Activated naive CD4-positive, alpha-beta T cell treated with anti-CD3 and anti-CD28 coated beads for 36 hours (primary cell): ENCODE data around the gene TMEM259. TPM values are rescaled to one million over a fixed set of nuclear protein-coding genes. Genes with fewer than 3 reads are reported as not detected.

Source experiments
- CTCF ChIA-PET: fragments of 350-600 bp; sonication (Branson Sonifier 250); formaldehyde crosslinking; loops from one replicate; lab custom pipeline; 2021; ENCODE audit warnings: antibody characterized with exemption; lab: Charles Lee
- DNase-seq: peaks from one replicate; pipeline ENCODE4 v3.0.0-alpha.2; 2020
- H3K27ac Mint-ChIP-seq: one replicate; pipeline ENCODE4 v1.8.0; 2021; ENCODE audit warnings: mild to moderate bottlenecking, mixed read lengths
- H3K27me3 Mint-ChIP-seq: one replicate; pipeline ENCODE4 v1.8.0; 2021; ENCODE audit warnings: low read depth, mixed read lengths
- H3K36me3 Mint-ChIP-seq: one replicate; pipeline ENCODE4 v1.8.0; 2021; ENCODE audit warnings: low read depth, mixed read lengths
- H3K4me1 Mint-ChIP-seq: one replicate; pipeline ENCODE4 v1.8.0; 2021; ENCODE audit warnings: low read depth, mixed read lengths
- H3K4me3 Mint-ChIP-seq: one replicate; pipeline ENCODE4 v1.8.0; 2021; ENCODE audit warnings: mild to moderate bottlenecking, moderate library complexity, mixed read lengths
- H3K9me3 Mint-ChIP-seq: one replicate; pipeline ENCODE4 v1.8.0; 2021; ENCODE audit warnings: mixed read lengths
- intact Hi-C: fragments of 100-400 bp; cut with micrococcal nuclease; formaldehyde crosslinking; loops from one replicate; pipeline ENCODE4 v1.15.1; 2023
- total RNA-seq, 2 experiments: library from RNA; stranded (reverse); gene quantifications; one replicate each; pipeline ENCODE4 v1.2.3, GENCODE V29; 2021

The TMEM259 gene
- total RNA-seq, 2 experiments from 2014 or later, result 105 to 109 TPM

DNA sequence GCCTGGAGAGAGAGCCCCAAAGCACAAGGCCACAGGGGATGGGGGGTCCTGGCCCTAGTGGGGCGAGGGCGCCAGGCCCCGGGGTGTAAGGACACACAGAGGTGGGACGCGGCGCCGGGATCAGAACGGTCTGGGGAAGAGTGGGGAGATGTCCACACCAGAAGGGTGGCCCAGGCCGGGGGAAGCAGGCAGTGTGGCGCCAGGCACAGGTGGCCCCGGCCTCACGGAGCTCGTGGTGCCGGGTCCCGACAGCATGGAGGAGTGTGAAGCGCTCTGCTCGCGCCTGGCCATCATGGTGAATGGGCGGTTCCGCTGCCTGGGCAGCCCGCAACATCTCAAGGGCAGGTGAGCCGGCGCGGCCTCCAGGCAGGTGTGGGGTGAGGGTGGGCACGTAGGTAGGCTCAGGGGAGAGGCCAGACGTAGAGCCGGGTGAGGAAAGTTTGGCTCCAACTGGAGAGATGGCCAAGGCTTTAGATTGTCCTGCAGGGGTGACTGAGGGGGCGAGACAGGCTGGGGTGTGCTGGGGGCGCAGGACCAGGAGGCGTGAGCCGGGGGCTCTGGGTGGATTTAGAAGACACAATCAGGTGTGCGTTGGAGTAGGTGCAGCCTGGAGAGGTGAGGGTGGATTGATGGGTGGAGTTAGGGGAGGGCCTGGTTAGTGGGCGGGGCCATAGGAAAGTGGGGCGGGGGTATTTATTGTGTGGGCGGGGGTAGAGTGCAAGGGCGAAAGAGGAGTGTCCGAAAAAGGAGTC lies 43.2 kb upstream of the TMEM259 start:
- intact Hi-C loops, result no loop called here
- no peak overlapping the region for H3K4me3 Mint-ChIP-seq
- no peaks in the 10 kb centered on the region for H3K27me3 Mint-ChIP-seq
- H3K27ac Mint-ChIP-seq, result no peak overlapping the region
- peaks cover 7% of the 10 kb centered on the region for H3K36me3 Mint-ChIP-seq
- CTCF ChIA-PET, result interaction anchor here (0.6 to 2.2 kb wide), 11 partner anchors 12 to 128 kb away, joined by 3 to 24 read pairs (median 3); no protein-coding TSS in a partner anchor
- H3K4me1 Mint-ChIP-seq, result peaks cover 23% of the 10 kb centered on the region
- H3K9me3 Mint-ChIP-seq, result no peaks in the 10 kb centered on the region
- DNase-seq, result no peak

- Mint-ChIP-seq H3K27ac (no peak overlapping the region), H3K4me1 (peaks cover 17% of the 10 kb centered on the region), H3K27me3 (no peaks in the 10 kb centered on the region), H3K36me3 (peaks cover 1% of the 10 kb centered on the region), H3K9me3 (no peaks in the 10 kb centered on the region), H3K4me3 (no peak overlapping the region)
- CTCF ChIA-PET, result no interaction called here
- DNase-seq, result peak; percentile 68
- intact Hi-C loops, result no loop called here
These were observed 42.3 kb upstream of the TMEM259 start for GRCh38 chr19:1063030-1063908.

- Mint-ChIP-seq H3K36me3 (peaks cover 2% of the 10 kb centered on the region), H3K27ac (no peak overlapping the region)
- intact Hi-C loops, result no loop called here
These were observed 41.6 kb upstream of the TMEM259 start for GRCh38 chr19:1062387-1063029.

DNA sequence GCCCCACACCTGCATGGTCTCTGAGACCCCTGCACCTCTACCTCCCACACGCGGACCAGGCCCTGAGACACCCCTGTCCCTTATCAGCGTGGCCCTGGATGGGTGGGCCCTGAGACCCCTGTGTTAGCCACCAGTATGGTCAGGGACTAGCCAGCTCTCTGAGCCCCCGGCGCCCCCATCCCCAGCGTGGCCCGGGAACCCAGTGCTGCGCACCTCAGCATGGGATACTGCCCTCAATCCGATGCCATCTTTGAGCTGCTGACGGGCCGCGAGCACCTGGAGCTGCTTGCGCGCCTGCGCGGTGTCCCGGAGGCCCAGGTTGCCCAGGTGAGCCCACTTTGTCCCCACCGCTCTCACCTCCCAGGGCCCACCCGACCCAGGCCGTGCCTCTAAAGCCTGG lies 41.1 kb upstream of the TMEM259 start:
- H3K9me3 Mint-ChIP-seq, result peaks cover 3% of the 10 kb centered on the region
- no peak overlapping the region for H3K4me3 Mint-ChIP-seq
- intact Hi-C loops, result no loop called here
- no peaks in the 10 kb centered on the region for H3K27me3 Mint-ChIP-seq
- H3K4me1 Mint-ChIP-seq, result peaks cover 29% of the 10 kb centered on the region
- DNase-seq, result no peak
- peaks cover 6% of the 10 kb centered on the region for H3K36me3 Mint-ChIP-seq
- CTCF ChIA-PET, result interaction anchor here (0.6 kb wide), 1 partner anchor 183 kb away, joined by 3 read pairs; no protein-coding TSS in a partner anchor
- H3K27ac Mint-ChIP-seq, result no peak overlapping the region

More at GRCh38 chr19:1062387-1063029, 41.6 kb upstream of the TMEM259 start:
- CTCF ChIA-PET, result interaction anchor here (0.6 kb wide), 1 partner anchor 182 kb away, joined by 3 read pairs; no protein-coding TSS in a partner anchor
- Mint-ChIP-seq H3K27me3 (no peaks in the 10 kb centered on the region), H3K9me3 (peaks cover under 1% of the 10 kb centered on the region), H3K4me3 (no peak overlapping the region), H3K4me1 (peaks cover 23% of the 10 kb centered on the region)
- DNase-seq, result peak; percentile 60

- intact Hi-C loops, result no loop called here
- Mint-ChIP-seq H3K4me3 (no peak overlapping the region), H3K27me3 (no peaks in the 10 kb centered on the region), H3K27ac (no peak overlapping the region), H3K36me3 (peaks cover 14% of the 10 kb centered on the region), H3K9me3 (peaks cover 3% of the 10 kb centered on the region), H3K4me1 (peaks cover 30% of the 10 kb centered on the region)
- no peak for DNase-seq
- CTCF ChIA-PET, result interaction anchor here (0.6 kb wide), 1 partner anchor 76 kb away, joined by 3 read pairs; no protein-coding TSS in a partner anchor
These were observed 39.8 kb upstream of the TMEM259 start for GRCh38 chr19:1060689-1061088.

DNA sequence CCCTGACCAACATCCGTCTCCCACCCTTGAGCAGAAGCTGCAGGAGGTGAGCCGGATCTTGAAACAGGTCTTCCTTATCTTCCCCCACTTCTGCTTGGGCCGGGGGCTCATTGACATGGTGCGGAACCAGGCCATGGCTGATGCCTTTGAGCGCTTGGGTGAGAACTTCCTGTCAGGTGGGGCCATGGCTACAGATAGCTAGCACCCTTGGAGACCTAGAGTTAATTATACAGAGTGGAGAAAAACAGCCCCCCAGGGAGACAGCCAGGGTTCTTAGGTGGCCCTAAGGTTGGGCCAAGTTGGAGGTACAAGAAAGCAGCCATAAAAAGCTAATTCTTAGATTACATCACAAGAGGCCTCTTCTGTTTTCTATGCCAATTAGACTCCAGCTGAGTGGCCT lies 37.2 kb upstream of the TMEM259 start:
- intact Hi-C loops, result no loop called here
- H3K9me3 Mint-ChIP-seq, result peaks cover 3% of the 10 kb centered on the region
- peaks cover 17% of the 10 kb centered on the region for H3K4me1 Mint-ChIP-seq
- no peaks in the 10 kb centered on the region for H3K27me3 Mint-ChIP-seq
- H3K4me3 Mint-ChIP-seq, result no peak overlapping the region
- H3K27ac Mint-ChIP-seq, result peak overlapping the region; percentile 23
- peak; percentile 11 for DNase-seq
- CTCF ChIA-PET, result interaction anchor here (0.7 to 1.2 kb wide), 6 partner anchors 9 to 135 kb away, joined by 3 read pairs; no protein-coding TSS in a partner anchor
- peaks cover 14% of the 10 kb centered on the region for H3K36me3 Mint-ChIP-seq

GRCh38 chr19:1057176-1057855 lies 36.4 kb upstream of the TMEM259 start:
- Mint-ChIP-seq H3K36me3 (peaks cover 14% of the 10 kb centered on the region), H3K4me3 (no peak overlapping the region), H3K4me1 (peaks cover 15% of the 10 kb centered on the region), H3K27me3 (no peaks in the 10 kb centered on the region), H3K27ac (peak overlapping the region; percentile 57), H3K9me3 (peaks cover 3% of the 10 kb centered on the region)
- peak; percentile 60 for DNase-seq
- intact Hi-C loops, result no loop called here
- CTCF ChIA-PET, result interaction anchor here (0.9 to 1.2 kb wide), 5 partner anchors 15 to 136 kb away, joined by 3 read pairs; no protein-coding TSS in a partner anchor

DNA sequence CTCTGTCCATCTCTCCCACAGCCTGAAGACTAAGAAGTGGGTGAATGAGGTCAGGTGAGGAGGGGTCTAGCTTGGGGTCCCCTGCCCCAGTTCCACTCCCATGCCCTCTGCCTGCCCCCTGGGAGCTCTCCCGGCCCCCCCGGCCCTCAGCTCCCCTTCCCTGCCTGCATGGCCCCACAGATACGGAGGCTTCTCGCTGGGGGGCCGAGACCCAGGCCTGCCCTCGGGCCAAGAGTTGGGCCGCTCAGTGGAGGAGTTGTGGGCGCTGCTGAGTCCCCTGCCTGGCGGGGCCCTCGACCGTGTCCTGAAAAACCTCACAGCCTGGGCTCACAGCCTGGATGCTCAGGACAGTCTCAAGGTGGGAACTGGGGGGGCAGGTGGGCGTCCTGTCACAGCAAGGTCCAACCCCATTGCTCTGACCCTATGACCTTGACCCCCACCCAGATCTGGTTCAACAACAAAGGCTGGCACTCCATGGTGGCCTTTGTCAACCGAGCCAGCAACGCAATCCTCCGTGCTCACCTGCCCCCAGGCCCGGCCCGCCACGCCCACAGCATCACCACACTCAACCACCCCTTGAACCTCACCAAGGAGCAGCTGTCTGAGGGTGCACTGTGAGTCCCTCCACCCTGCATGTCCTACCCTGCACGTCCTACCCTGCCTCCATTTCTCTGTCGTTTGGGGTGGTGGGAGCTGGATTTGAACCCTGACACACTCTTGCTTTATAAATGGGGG lies 35.1 kb upstream of the TMEM259 start:
- Mint-ChIP-seq H3K9me3 (peaks cover 3% of the 10 kb centered on the region), H3K27me3 (no peaks in the 10 kb centered on the region), H3K4me3 (no peak overlapping the region), H3K27ac (no peak overlapping the region), H3K36me3 (peaks cover 14% of the 10 kb centered on the region), H3K4me1 (peaks cover 18% of the 10 kb centered on the region)
- CTCF ChIA-PET, result no interaction called here
- intact Hi-C loops, result no loop called here
- no peak for DNase-seq

- H3K9me3 Mint-ChIP-seq, result peaks cover 3% of the 10 kb centered on the region
- intact Hi-C loops, result no loop called here
- H3K4me3 Mint-ChIP-seq, result no peak overlapping the region
- no peaks in the 10 kb centered on the region for H3K27me3 Mint-ChIP-seq
- H3K36me3 Mint-ChIP-seq, result peaks cover 14% of the 10 kb centered on the region
- peaks cover 18% of the 10 kb centered on the region for H3K4me1 Mint-ChIP-seq
- CTCF ChIA-PET, result no interaction called here
- DNase-seq, result no peak
- no peak overlapping the region for H3K27ac Mint-ChIP-seq
These were observed 34.1 kb upstream of the TMEM259 start for GRCh38 chr19:1055028-1055425.

GRCh38 chr19:1054102-1055027 lies 33.4 kb upstream of the TMEM259 start:
- Mint-ChIP-seq H3K9me3 (peaks cover 3% of the 10 kb centered on the region), H3K27me3 (no peaks in the 10 kb centered on the region), H3K4me1 (peaks cover 18% of the 10 kb centered on the region), H3K4me3 (no peak overlapping the region), H3K27ac (no peak overlapping the region), H3K36me3 (peaks cover 14% of the 10 kb centered on the region)
- no peak for DNase-seq
- CTCF ChIA-PET, result interaction anchor here (0.6 kb wide), 1 partner anchor 190 kb away, joined by 3 read pairs; no protein-coding TSS in a partner anchor
- intact Hi-C loops, result no loop called here
